ENCODE data around the gene IDH3A.

- TF ChIP-seq POLR2A (IDR thresholded peaks at IDR 0.05; ENCODE audit: extremely low read depth, insufficient read length) (no peak), MYC (IDR thresholded peaks at IDR 0.05; ENCODE audit: low read depth, low read length) (no peak)
- TF ChIP-seq, protein P1, sequence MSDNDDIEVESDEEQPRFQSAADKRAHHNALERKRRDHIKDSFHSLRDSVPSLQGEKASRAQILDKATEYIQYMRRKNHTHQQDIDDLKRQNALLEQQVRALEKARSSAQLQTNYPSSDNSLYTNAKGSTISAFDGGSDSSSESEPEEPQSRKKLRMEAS (IDR thresholded peaks at IDR 0.05; ENCODE audit: low read depth, low read length): no peak
- TF ChIP-seq, protein P2, sequence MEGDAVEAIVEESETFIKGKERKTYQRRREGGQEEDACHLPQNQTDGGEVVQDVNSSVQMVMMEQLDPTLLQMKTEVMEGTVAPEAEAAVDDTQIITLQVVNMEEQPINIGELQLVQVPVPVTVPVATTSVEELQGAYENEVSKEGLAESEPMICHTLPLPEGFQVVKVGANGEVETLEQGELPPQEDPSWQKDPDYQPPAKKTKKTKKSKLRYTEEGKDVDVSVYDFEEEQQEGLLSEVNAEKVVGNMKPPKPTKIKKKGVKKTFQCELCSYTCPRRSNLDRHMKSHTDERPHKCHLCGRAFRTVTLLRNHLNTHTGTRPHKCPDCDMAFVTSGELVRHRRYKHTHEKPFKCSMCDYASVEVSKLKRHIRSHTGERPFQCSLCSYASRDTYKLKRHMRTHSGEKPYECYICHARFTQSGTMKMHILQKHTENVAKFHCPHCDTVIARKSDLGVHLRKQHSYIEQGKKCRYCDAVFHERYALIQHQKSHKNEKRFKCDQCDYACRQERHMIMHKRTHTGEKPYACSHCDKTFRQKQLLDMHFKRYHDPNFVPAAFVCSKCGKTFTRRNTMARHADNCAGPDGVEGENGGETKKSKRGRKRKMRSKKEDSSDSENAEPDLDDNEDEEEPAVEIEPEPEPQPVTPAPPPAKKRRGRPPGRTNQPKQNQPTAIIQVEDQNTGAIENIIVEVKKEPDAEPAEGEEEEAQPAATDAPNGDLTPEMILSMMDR (IDR thresholded peaks at IDR 0.05; ENCODE audit: low read depth, low read length): no peak
These were observed 44.8 kb downstream of the IDH3A start for GRCh38 chr15:78193731-78194567.

All from NB4 (cell line).